GM19324 (cell line): Measurements from ENCODE around the gene NHSL2.
"Not testable (repeated sequence)": the region's sequence is repeated elsewhere in the genome, so short reads cannot be mapped to it uniquely, and the experiment has no call there.

Source experiments
- ATAC-seq: cut with Tn5 transposase; IDR thresholded peaks from one replicate; pipeline ENCODE4 v1.9.1; 2021; ENCODE audit warnings: mild to moderate bottlenecking, moderate library complexity; ENCODE audit not compliant: unreplicated experiment, low FRiP score

Gene NHSL2

GRCh38 chrX:71922686-71923085 lies 12.0 kb downstream of the NHSL2 start:
- ATAC-seq = no peak

GRCh38 chrX:71923516-71923915 lies 12.9 kb downstream of the NHSL2 start:
- ATAC-seq = no peak

GRCh38 chrX:71927040-71927439 lies 16.4 kb downstream of the NHSL2 start:
- ATAC-seq = no peak

- ATAC-seq = no peak
These were observed 18.2 kb downstream of the NHSL2 start for GRCh38 chrX:71928856-71929255.

GRCh38 chrX:71930298-71930697 lies 19.7 kb downstream of the NHSL2 start:
- no peak for ATAC-seq

- ATAC-seq = no peak
These were observed 24.8 kb downstream of the NHSL2 start for GRCh38 chrX:71935476-71935875.

GRCh38 chrX:71936632-71937031 lies 26.0 kb downstream of the NHSL2 start:
- ATAC-seq = no peak

- ATAC-seq = no peak
These were observed 27.7 kb downstream of the NHSL2 start for GRCh38 chrX:71938371-71938770.

- no peak for ATAC-seq
These were observed 30.5 kb downstream of the NHSL2 start for GRCh38 chrX:71941145-71941544.

- ATAC-seq = no peak
These were observed 31.1 kb downstream of the NHSL2 start for GRCh38 chrX:71941776-71942175.

GRCh38 chrX:71944369-71944768 lies 33.7 kb downstream of the NHSL2 start:
- ATAC-seq = no peak

GRCh38 chrX:71945237-71945805 lies 34.7 kb downstream of the NHSL2 start:
- ATAC-seq = no peak

GRCh38 chrX:71949363-71949762 lies 38.7 kb downstream of the NHSL2 start:
- ATAC-seq = no peak

- ATAC-seq = no peak
These were observed 39.3 kb downstream of the NHSL2 start for GRCh38 chrX:71949844-71950445.

GRCh38 chrX:71953391-71953790 lies 42.7 kb downstream of the NHSL2 start:
- ATAC-seq = no peak

GRCh38 chrX:71953946-71954345 lies 43.3 kb downstream of the NHSL2 start:
- no peak for ATAC-seq

GRCh38 chrX:71954458-71954857 lies 43.8 kb downstream of the NHSL2 start:
- no peak for ATAC-seq

GRCh38 chrX:71955530-71956120 lies 45.0 kb downstream of the NHSL2 start:
- ATAC-seq = no peak

- ATAC-seq = no peak
These were observed 47.6 kb downstream of the NHSL2 start for GRCh38 chrX:71958281-71958675.

GRCh38 chrX:71964184-71964583 lies 53.5 kb downstream of the NHSL2 start:
- ATAC-seq = not testable (repeated sequence)

- ATAC-seq = no peak
These were observed 64.3 kb downstream of the NHSL2 start for GRCh38 chrX:71974916-71975315.

- no peak for ATAC-seq
These were observed 66.1 kb downstream of the NHSL2 start for GRCh38 chrX:71976753-71977152.
